GM19397 (cell line): Measurements from ENCODE around the gene PLPP1.
"Not testable (repeated sequence)": the region's sequence is repeated elsewhere in the genome, so short reads cannot be mapped to it uniquely, and the experiment has no call there.

Source experiments
- ATAC-seq: cut with Tn5 transposase; IDR thresholded peaks from one replicate; pipeline ENCODE4 v1.9.1; 2021; ENCODE audit warnings: mild to moderate bottlenecking, moderate library complexity; ENCODE audit not compliant: unreplicated experiment

Gene PLPP1

GRCh38 chr5:55546947-55547346, 12.2 kb upstream of the PLPP1 start:
- ATAC-seq = no peak

- ATAC-seq = no peak
Measured at GRCh38 chr5:55544341-55544740, 9.6 kb upstream of the PLPP1 start.

DNA sequence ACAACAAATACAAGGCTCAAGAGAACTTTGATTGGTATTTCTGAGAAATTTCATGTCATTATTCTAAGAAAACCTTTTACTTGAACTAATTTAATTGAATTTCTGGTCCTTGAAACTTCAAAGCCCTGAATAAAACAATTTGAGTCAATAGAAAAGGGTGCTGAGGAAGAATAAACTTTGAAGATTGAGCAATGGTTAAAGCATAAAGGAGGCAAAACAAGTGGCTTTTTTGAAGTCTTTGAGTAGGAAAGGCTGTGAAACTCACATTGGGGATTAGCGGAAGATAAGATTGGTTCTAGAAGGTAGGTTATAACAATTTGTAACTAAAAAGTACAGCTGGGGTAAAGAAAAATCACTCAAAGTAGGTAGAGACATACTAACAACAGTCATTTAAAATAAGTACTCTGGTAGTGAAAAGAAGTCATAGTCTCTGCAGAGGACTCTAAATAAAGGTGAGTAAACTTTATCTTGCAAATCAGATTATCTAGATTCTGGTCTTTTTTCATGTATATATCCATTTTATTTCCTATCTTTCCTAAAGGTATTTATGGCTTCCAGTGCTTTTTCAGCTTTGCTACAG, 6.4 kb upstream of the PLPP1 start:
- no peak for ATAC-seq

DNA sequence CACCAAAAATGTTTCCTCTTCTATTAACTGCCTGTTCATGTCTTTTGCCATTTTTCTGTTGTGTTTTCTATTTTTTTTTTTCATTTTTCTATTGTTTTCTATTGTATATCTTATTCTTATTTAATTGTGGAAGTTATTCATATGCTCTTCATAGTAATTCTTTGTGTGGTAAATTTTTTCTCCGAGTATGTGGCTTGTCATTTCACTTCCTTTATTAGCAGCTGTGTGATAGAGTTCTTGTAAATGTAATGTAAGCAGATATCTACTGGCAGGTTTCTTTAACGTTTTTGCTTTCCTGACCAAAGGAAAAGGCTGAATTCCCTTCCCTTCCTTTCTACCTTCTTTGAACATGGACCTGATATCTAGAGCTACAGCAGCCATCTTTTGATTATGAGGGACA, 5.8 kb upstream of the PLPP1 start:
- ATAC-seq = no peak

- no peak for ATAC-seq
Measured at GRCh38 chr5:55540024-55540423, 5.3 kb upstream of the PLPP1 start.

DNA sequence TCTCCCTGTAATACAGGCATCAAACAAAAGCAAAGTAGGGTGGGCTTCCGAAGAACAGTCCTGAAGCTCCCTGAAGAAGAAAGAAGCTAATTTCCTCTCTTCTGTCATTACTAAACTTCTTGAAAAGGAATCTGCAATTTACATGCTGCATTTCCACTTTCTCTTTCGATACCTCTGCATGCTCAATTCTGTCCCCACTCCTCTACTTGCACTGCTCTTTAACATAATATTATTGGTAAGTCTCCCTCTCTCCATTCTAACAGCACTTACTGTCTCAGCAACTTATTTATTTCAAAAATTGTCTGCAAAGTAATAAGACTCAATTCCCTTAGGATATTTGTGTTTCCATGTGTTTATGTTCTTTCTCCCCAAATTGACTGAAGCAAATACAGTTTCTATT, 3.9 kb upstream of the PLPP1 start:
- ATAC-seq = no peak

DNA sequence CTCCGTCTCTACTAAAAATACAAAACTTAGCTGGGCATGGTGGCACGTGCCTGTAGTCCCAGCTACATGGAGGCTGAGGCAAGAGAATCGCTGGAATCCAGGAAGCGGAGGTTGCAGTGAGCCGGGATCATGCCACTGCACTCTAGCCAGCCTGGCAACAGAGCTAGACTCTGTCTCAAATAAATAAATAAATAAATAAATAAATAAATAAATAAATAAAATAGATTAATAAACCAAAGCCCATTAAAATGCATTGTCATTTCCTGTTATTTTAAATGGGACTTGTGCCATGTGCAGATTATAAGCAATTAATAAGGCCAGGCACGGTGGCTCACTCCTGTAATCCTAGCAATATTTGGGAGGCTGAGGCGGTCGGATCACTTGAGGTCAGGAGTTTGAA, 2.6 kb upstream of the PLPP1 start:
- not testable (repeated sequence) for ATAC-seq

GRCh38 chr5:55535199-55535905, 588 bp upstream of the PLPP1 start:
- ATAC-seq = peak; percentile 8

GRCh38 chr5:55533521-55534435, 986 bp downstream of the PLPP1 start:
- peak; percentile 37 for ATAC-seq

GRCh38 chr5:55530669-55531068, 4.1 kb downstream of the PLPP1 start:
- ATAC-seq = no peak

DNA sequence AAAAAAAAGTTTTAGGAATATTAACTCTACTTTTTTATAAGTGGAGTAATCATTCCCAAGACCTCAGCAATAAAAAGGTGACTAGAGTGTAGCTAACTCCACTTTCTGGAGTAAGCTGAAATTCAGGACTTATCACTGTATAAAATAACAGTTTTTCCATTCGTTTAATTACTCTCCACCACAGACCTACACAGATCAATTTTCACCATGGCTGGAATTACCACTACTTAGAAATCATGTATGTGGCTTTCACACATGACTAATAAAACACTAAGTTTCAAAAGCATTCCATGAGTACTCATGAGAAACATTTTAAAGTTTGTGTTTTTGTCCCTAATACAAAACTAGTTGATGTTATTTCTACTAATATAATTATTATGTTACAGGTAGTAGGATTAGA, 9.9 kb downstream of the PLPP1 start:
- ATAC-seq = no peak

- ATAC-seq = no peak
Measured at GRCh38 chr5:55523293-55523692, 11.5 kb downstream of the PLPP1 start.

GRCh38 chr5:55521881-55522280, 12.9 kb downstream of the PLPP1 start:
- no peak for ATAC-seq

DNA sequence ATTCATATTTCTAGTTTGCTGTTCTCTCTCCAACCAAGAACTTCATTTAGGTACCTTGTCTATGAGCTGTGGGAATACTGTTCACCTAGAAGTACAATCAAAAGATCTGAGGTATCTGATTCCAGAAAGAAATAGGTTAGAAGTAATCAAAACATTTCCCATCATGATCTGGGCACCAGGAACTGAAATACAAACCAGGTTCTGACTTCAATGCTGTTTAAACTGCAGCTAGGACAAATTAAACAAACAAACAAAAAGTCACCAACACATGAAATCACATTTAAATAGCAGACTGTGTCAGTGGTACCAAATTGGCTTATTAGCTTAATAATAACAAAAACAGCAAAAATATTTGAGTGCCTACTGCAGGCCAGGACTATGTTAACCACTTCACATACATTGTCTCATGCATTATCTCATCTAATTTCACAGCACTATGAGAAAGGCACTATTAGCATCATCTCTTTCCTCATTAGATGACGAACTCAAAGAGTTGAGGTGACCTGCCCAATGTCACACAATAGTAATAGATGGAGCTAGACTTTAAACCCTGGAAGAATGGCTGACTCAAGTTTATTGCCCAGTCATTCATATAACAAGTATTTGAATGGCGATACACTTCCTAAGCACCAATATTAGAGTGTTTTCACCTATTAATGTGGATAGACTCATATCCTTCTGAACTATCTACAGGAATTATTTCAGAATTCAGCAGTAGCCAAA, 14.5 kb downstream of the PLPP1 start:
- ATAC-seq = no peak

GRCh38 chr5:55518831-55519390, 15.9 kb downstream of the PLPP1 start:
- ATAC-seq = no peak

- no peak for ATAC-seq
Measured at GRCh38 chr5:55517804-55518203, 17.0 kb downstream of the PLPP1 start.

- no peak for ATAC-seq
Measured at GRCh38 chr5:55511010-55511409, 23.8 kb downstream of the PLPP1 start.

GRCh38 chr5:55510523-55510880, 24.3 kb downstream of the PLPP1 start:
- no peak for ATAC-seq

- ATAC-seq = no peak
Measured at GRCh38 chr5:55509796-55510522, 24.8 kb downstream of the PLPP1 start.

GRCh38 chr5:55509097-55509496, 25.7 kb downstream of the PLPP1 start:
- no peak for ATAC-seq
